H1 (cell line): ENCODE results near the gene KCTD3. TPM values are rescaled to one million over a fixed set of nuclear protein-coding genes. Genes with fewer than 3 reads are reported as not detected.

Experiments
- EGR1 ChIP-seq: IDR thresholded peaks from 2 replicates; pipeline ENCODE4 v1.6.1; 2011; ENCODE audit warnings: low read depth, low read length, borderline replicate concordance
- FOSL1 ChIP-seq: IDR thresholded peaks from 2 replicates; pipeline ENCODE4 v1.6.1; 2011; ENCODE audit warnings: mild to moderate bottlenecking, low read depth, low read length, moderate library complexity; ENCODE audit not compliant: insufficient read depth
- PHF8 ChIP-seq: fragments of 200-600 bp; sonication (generic); conservative IDR thresholded peaks from 2 replicates; pipeline ENCODE4 v1.7.1; 2012; ENCODE audit warnings: low read depth, mild to moderate bottlenecking, inconsistent platforms, low read length, moderate library complexity
- POLR2A ChIP-seq, 2 experiments: IDR thresholded peaks; 1 replicate in 1 of 2; 2 replicates in 1 of 2; pipeline ENCODE4 v1.6.1; 2011; ENCODE audit warnings: low read depth in 2 of 2, low read length in 2 of 2, mild to moderate bottlenecking in 2 of 2; ENCODE audit errors: control extremely low read depth in 1 of 2
- POLR2AphosphoS5 ChIP-seq: IDR thresholded peaks from 2 replicates; pipeline ENCODE4 v1.6.1; 2011; ENCODE audit warnings: low read depth, low read length
- SRF ChIP-seq: IDR thresholded peaks from 2 replicates; pipeline ENCODE4 v1.6.1; 2011; ENCODE audit warnings: mild to moderate bottlenecking, low read depth, low read length, moderate library complexity
- polyA plus RNA-seq, 7 experiments: library from polyadenylated mRNA; depleted of rRNA in 3 of 7; stranded (reverse) in 5 of 7; unstranded in 2 of 7; fragments of >200 nt in 5 of 7; fragments of 200-250 nt in 2 of 7; gene quantifications; 1 replicate in 5 of 7; 2 replicates in 1 of 7; 4 replicates in 1 of 7; pipeline versions ENCODE4 v1.2.1 to v1.2.3, GENCODE V29; 2011 to 2013; ENCODE audit warnings: missing spikeins in 2 of 7, mixed read lengths in 2 of 7
- total RNA-seq: library from RNA; stranded (reverse); fragmentation: NEBNext Ultra II Directional; extraction: Animal tissue kit (Norgen Biotek cat#: 25700); gene quantifications from 2 replicates; pipeline ENCODE4 v1.2.1, GENCODE V29; 2021
- TF ChIP-seq, protein P1 (sequence below): fragments of 300-600 bp; sonication (generic); IDR thresholded peaks from 2 replicates; pipeline ENCODE4 v1.7.1; 2012; ENCODE audit warnings: low read length, moderate library complexity, mild to moderate bottlenecking, inconsistent platforms; ENCODE audit not compliant: insufficient replicate concordance
- TF ChIP-seq, protein P2 (sequence below): IDR thresholded peaks from 2 replicates; pipeline ENCODE4 v1.6.1; 2012; ENCODE audit warnings: low read length, inconsistent platforms

Gene KCTD3
- total and polyA plus RNA-seq, 2 of the 8 experiments (the other 6 are each of a cell fraction or from before 2014, with no cell fraction given), result 43.0 to 55.6 TPM

DNA sequence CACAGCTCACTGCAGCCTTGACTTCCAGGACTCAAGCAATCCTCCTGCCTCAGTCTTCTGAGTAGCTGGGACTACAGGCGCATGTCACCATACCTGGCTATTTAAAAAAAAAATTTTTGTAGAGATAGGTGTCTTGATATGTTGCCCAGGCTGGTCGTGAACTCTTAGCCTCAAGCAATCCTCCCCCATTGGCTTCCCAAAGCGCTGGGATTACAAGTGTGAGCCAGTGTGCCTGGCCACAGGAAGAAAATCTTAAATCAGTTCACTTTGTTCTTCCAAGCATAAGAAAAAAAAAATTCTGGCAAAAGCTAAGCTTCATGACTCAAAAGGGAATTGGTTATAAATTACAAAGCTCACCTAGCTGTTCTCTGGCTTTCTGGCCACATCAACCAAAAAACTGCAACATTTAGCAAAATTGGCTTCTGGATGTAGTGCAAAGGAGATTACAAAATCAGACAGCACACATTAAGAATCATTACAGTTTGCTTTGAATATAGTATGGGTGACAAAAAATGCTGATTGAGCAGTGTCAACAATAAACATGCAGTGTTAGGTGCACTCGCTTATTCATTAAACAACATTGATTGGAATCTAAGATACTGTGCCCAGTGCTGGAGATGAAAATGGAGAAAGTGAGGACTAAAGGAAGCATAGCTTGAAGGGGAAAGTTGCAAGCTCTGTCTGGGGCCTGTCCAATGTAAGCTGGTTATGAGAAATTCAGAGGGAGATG is 76.7 kb downstream of the KCTD3 start (continued):
- TF ChIP-seq, protein P1, sequence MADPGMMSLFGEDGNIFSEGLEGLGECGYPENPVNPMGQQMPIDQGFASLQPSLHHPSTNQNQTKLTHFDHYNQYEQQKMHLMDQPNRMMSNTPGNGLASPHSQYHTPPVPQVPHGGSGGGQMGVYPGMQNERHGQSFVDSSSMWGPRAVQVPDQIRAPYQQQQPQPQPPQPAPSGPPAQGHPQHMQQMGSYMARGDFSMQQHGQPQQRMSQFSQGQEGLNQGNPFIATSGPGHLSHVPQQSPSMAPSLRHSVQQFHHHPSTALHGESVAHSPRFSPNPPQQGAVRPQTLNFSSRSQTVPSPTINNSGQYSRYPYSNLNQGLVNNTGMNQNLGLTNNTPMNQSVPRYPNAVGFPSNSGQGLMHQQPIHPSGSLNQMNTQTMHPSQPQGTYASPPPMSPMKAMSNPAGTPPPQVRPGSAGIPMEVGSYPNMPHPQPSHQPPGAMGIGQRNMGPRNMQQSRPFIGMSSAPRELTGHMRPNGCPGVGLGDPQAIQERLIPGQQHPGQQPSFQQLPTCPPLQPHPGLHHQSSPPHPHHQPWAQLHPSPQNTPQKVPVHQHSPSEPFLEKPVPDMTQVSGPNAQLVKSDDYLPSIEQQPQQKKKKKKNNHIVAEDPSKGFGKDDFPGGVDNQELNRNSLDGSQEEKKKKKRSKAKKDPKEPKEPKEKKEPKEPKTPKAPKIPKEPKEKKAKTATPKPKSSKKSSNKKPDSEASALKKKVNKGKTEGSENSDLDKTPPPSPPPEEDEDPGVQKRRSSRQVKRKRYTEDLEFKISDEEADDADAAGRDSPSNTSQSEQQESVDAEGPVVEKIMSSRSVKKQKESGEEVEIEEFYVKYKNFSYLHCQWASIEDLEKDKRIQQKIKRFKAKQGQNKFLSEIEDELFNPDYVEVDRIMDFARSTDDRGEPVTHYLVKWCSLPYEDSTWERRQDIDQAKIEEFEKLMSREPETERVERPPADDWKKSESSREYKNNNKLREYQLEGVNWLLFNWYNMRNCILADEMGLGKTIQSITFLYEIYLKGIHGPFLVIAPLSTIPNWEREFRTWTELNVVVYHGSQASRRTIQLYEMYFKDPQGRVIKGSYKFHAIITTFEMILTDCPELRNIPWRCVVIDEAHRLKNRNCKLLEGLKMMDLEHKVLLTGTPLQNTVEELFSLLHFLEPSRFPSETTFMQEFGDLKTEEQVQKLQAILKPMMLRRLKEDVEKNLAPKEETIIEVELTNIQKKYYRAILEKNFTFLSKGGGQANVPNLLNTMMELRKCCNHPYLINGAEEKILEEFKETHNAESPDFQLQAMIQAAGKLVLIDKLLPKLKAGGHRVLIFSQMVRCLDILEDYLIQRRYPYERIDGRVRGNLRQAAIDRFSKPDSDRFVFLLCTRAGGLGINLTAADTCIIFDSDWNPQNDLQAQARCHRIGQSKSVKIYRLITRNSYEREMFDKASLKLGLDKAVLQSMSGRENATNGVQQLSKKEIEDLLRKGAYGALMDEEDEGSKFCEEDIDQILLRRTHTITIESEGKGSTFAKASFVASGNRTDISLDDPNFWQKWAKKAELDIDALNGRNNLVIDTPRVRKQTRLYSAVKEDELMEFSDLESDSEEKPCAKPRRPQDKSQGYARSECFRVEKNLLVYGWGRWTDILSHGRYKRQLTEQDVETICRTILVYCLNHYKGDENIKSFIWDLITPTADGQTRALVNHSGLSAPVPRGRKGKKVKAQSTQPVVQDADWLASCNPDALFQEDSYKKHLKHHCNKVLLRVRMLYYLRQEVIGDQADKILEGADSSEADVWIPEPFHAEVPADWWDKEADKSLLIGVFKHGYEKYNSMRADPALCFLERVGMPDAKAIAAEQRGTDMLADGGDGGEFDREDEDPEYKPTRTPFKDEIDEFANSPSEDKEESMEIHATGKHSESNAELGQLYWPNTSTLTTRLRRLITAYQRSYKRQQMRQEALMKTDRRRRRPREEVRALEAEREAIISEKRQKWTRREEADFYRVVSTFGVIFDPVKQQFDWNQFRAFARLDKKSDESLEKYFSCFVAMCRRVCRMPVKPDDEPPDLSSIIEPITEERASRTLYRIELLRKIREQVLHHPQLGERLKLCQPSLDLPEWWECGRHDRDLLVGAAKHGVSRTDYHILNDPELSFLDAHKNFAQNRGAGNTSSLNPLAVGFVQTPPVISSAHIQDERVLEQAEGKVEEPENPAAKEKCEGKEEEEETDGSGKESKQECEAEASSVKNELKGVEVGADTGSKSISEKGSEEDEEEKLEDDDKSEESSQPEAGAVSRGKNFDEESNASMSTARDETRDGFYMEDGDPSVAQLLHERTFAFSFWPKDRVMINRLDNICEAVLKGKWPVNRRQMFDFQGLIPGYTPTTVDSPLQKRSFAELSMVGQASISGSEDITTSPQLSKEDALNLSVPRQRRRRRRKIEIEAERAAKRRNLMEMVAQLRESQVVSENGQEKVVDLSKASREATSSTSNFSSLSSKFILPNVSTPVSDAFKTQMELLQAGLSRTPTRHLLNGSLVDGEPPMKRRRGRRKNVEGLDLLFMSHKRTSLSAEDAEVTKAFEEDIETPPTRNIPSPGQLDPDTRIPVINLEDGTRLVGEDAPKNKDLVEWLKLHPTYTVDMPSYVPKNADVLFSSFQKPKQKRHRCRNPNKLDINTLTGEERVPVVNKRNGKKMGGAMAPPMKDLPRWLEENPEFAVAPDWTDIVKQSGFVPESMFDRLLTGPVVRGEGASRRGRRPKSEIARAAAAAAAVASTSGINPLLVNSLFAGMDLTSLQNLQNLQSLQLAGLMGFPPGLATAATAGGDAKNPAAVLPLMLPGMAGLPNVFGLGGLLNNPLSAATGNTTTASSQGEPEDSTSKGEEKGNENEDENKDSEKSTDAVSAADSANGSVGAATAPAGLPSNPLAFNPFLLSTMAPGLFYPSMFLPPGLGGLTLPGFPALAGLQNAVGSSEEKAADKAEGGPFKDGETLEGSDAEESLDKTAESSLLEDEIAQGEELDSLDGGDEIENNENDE, result no peak
- TF ChIP-seq EGR1, result no peak
- no peak for TF ChIP-seq POLR2AphosphoS5
- TF ChIP-seq, protein P2, sequence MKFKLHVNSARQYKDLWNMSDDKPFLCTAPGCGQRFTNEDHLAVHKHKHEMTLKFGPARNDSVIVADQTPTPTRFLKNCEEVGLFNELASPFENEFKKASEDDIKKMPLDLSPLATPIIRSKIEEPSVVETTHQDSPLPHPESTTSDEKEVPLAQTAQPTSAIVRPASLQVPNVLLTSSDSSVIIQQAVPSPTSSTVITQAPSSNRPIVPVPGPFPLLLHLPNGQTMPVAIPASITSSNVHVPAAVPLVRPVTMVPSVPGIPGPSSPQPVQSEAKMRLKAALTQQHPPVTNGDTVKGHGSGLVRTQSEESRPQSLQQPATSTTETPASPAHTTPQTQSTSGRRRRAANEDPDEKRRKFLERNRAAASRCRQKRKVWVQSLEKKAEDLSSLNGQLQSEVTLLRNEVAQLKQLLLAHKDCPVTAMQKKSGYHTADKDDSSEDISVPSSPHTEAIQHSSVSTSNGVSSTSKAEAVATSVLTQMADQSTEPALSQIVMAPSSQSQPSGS, result no peak
- no peak for TF ChIP-seq FOSL1
- TF ChIP-seq SRF, result no peak
- TF ChIP-seq POLR2A (IDR thresholded peaks at IDR 0.05; ENCODE audit: control extremely low read depth in 1 of 2, low read depth in 2 of 2, low read length in 2 of 2), result no peak
- no peak for TF ChIP-seq PHF8
- TF ChIP-seq, all 59 proteins: peak for 0
